ENCODE data around the gene ANXA2. TPM values are rescaled to one million over a fixed set of nuclear protein-coding genes. Genes with fewer than 3 reads are reported as not detected.

Gene ANXA2
- polyA plus RNA-seq, 1 of the 3 experiments (the other 2 are of a cell fraction), result 4,669 TPM

GRCh38 chr15:60441331-60441730 is 43.5 kb upstream of the ANXA2 start:
- Histone ChIP-seq H3K9me3 (no peaks in the 10 kb centered on the region), H3K9me2 (no peaks in the 10 kb centered on the region), H3K4me1 (ENCODE audit: control insufficient read depth in 1 of 2, insufficient read depth in 2 of 2, low read depth in 1 of 2, low read length in 1 of 2) (peaks cover 5 to 6% of the 10 kb centered on the region in 2 experiments; a peak in 3 of 4 replicates), H3F3A (replicated peaks; ENCODE audit: insufficient read depth) (peaks cover 32% of the 10 kb centered on the region), H3K4me2 (no peak overlapping the region), H3K79me2 (ENCODE audit: insufficient read depth) (peaks cover 28% of the 10 kb centered on the region), H3K4me3 (ENCODE audit: low read depth in 2 of 2, low read length in 1 of 2) (no peak overlapping the region), H3K27me3 (ENCODE audit: insufficient read depth) (no peaks in the 10 kb centered on the region), H4K20me1 (ENCODE audit: insufficient read depth) (no peaks in the 10 kb centered on the region), H3K9ac (no peak overlapping the region; the same call in 1 of the 2 replicates), H2AFZ (ENCODE audit: low read depth) (no peak overlapping the region), H3K27ac (ENCODE audit: low read depth in 2 of 2, low read length in 1 of 2) (no peak overlapping the region), H3K36me3 (replicated peaks in 1 of 2; ENCODE audit: control insufficient read depth in 1 of 2, insufficient read depth in 2 of 2, low read length in 1 of 2) (peaks cover 11 to 13% of the 10 kb centered on the region in 2 experiments)
- no peak for TF ChIP-seq ZBTB33 (IDR thresholded peaks at IDR 0.05; ENCODE audit: borderline replicate concordance, low read depth)
- TF ChIP-seq TEAD4 (IDR thresholded peaks at IDR 0.05; ENCODE audit: borderline replicate concordance, insufficient read depth), result no peak
- no peak for TF ChIP-seq IRF3 (IDR thresholded peaks at IDR 0.05; ENCODE audit: low read depth, low read length)
- no peak for TF ChIP-seq EP300 (IDR thresholded peaks at IDR 0.05; ENCODE audit: borderline replicate concordance in 1 of 2, low read depth in 1 of 2, low read length in 1 of 2)
- no peak for TF ChIP-seq MAX (IDR thresholded peaks at IDR 0.05; ENCODE audit: low read depth)
- no peak for TF ChIP-seq RXRA (IDR thresholded peaks at IDR 0.05; ENCODE audit: borderline replicate concordance, low read depth)
- TF ChIP-seq, protein P1, sequence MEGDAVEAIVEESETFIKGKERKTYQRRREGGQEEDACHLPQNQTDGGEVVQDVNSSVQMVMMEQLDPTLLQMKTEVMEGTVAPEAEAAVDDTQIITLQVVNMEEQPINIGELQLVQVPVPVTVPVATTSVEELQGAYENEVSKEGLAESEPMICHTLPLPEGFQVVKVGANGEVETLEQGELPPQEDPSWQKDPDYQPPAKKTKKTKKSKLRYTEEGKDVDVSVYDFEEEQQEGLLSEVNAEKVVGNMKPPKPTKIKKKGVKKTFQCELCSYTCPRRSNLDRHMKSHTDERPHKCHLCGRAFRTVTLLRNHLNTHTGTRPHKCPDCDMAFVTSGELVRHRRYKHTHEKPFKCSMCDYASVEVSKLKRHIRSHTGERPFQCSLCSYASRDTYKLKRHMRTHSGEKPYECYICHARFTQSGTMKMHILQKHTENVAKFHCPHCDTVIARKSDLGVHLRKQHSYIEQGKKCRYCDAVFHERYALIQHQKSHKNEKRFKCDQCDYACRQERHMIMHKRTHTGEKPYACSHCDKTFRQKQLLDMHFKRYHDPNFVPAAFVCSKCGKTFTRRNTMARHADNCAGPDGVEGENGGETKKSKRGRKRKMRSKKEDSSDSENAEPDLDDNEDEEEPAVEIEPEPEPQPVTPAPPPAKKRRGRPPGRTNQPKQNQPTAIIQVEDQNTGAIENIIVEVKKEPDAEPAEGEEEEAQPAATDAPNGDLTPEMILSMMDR (IDR thresholded peaks at IDR 0.05), result no peak
- ChIA-PET CTCF (interaction anchor here (0.7 to 1.0 kb wide), 2 partner anchors 56 to 113 kb away, joined by 3 read pairs; no protein-coding TSS in a partner anchor), POLR2A (no interaction called here)
- DNase-seq, result no peak
- 79% methylated on average over 1 of the region's 1 CpG for WGBS (ENCODE audit: low lambda C conversion rate)

GRCh38 chr15:60438646-60439045 is 40.9 kb upstream of the ANXA2 start:
- ChIA-PET CTCF (interaction anchor here (1.2 to 1.8 kb wide), 2 partner anchors 11 to 79 kb away, joined by 3 to 5 read pairs; no protein-coding TSS in a partner anchor), POLR2A (no interaction called here)
- no peaks in the 10 kb centered on the region for H4K20me1 ChIP-seq (ENCODE audit: insufficient read depth)
- no peaks in the 10 kb centered on the region for H3K9me3 ChIP-seq
- H3K9ac ChIP-seq, result no peak overlapping the region
- H3K4me2 ChIP-seq, result no peak overlapping the region
- H3K27me3 ChIP-seq (ENCODE audit: insufficient read depth), result no peaks in the 10 kb centered on the region
- WGBS (ENCODE audit: low lambda C conversion rate), result 95% methylated on average over 1 of the region's 1 CpG
- no peaks in the 10 kb centered on the region for H3K9me2 ChIP-seq
- no peak overlapping the region for H3K27ac ChIP-seq (ENCODE audit: low read depth in 2 of 2, low read length in 1 of 2)
- TF ChIP-seq MEF2A (IDR thresholded peaks at IDR 0.05; ENCODE audit: borderline replicate concordance, low read depth) (no peak), RAD21 (IDR thresholded peaks at IDR 0.05; ENCODE audit: low read length) (no peak)
- peaks cover 17% of the 10 kb centered on the region for H3K79me2 ChIP-seq (ENCODE audit: insufficient read depth)
- peaks cover 4 to 17% of the 10 kb centered on the region in 2 experiments for H3K36me3 ChIP-seq (replicated peaks in 1 of 2; ENCODE audit: control insufficient read depth in 1 of 2, insufficient read depth in 2 of 2, low read length in 1 of 2)
- H2AFZ ChIP-seq (ENCODE audit: low read depth), result no peak overlapping the region
- H3K4me1 ChIP-seq (ENCODE audit: control insufficient read depth in 1 of 2, insufficient read depth in 2 of 2, low read depth in 1 of 2, low read length in 1 of 2), result peaks cover 3 to 5% of the 10 kb centered on the region in 2 experiments; a peak in 3 of 4 replicates
- DNase-seq, result no peak
- no peak overlapping the region for H3K4me3 ChIP-seq (ENCODE audit: low read depth in 2 of 2, low read length in 1 of 2)
- H3F3A ChIP-seq (replicated peaks; ENCODE audit: insufficient read depth), result peaks cover 24% of the 10 kb centered on the region
